Hippocampal formation (tissue), 2 donors: ENCODE measurements around the gene GALP.
"Not testable (repeated sequence)": the region's sequence is repeated elsewhere in the genome, so short reads cannot be mapped to it uniquely, and the experiment has no call there.

Source experiments
- DNase-seq, 2 donors: peaks; one replicate each; lab custom pipeline; 2025; lab: John Stamatoyannopoulos, UW

GALP gene

GRCh38 chr19:56175861-56176307 is at the start of gene GALP:
Gene GALP, plus strand, starts transcription at chr19:56176008. Its CDS starts 1,101 bp downstream, at chr19:56177109.
- DNase-seq = not testable (repeated sequence)

GRCh38 chr19:56126983-56127780 is 48.6 kb upstream of the GALP start:
- DNase-seq = no peak

- DNase-seq = no peak
These were observed 45.8 kb upstream of the GALP start for GRCh38 chr19:56130006-56130405.

- DNase-seq = no peak
These were observed 44.2 kb upstream of the GALP start for GRCh38 chr19:56131651-56132050.

DNA sequence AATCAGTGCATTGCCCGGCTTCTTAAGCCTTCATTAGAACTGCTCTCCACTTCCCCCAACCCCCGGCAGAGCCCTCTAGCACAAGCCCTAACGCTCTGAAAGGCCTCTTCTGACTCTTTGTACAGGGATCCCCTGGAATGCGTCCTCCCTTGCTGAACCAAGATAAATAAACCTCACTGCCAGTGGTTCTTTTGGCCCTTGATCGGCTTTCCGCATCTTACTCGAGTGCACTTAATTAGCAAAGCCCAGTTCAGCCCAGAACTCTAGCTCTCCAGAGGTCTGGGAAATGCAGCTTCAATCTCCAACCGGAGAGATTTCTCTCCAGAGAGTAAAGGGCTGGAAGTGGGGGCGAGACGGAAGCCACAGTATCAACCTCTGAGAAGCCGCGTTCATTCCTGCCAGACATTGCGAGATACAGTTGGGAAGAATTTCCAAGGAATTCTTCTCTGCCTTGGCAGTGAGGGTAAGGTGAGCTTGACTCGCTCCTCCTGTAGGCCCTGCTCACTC is 43.4 kb upstream of the GALP start:
- DNase-seq = no peak

GRCh38 chr19:56133858-56134653 is 41.8 kb upstream of the GALP start:
- no peak for DNase-seq

GRCh38 chr19:56134654-56134921 is 41.2 kb upstream of the GALP start:
- no peak for DNase-seq

DNA sequence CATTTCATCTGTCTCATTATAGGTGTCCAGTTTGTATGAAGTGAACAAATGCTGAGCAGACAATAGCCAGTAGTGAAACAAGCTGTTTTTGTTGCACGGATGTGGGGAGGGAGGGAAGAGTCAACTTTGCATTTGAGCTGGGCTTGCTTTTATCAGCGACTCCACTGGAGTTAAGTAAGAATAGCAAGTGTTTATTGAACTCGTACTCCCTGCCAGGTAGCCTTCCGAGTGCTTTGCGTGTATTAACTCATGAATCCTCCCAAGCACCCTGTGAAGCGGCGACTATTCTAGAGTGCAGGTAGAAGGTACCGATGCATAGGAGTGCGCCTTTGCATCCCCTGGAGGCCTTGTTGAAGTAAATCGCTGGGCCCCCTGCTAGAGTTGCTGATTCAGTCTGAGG is 39.4 kb upstream of the GALP start:
- no peak for DNase-seq

DNA sequence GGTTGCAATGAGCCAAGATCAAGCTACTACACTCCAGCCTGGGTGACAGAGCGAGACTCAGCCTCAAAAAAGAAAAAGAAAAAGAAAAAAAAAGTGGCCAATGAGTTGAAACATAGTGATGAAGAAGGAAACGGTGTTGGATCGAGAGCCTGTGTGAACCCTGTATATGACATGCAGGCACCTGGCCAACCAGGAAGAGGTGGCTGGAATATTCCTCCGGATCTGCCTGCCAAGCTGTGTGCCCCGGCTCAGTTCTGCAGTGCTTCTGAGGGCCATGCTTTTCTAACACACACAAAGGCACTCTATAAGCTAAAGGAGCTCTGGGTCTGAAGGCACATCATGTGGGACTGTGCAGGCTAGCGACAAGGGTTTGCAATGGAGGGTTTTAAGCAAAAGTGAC is 38.4 kb upstream of the GALP start:
- DNase-seq = no peak

DNA sequence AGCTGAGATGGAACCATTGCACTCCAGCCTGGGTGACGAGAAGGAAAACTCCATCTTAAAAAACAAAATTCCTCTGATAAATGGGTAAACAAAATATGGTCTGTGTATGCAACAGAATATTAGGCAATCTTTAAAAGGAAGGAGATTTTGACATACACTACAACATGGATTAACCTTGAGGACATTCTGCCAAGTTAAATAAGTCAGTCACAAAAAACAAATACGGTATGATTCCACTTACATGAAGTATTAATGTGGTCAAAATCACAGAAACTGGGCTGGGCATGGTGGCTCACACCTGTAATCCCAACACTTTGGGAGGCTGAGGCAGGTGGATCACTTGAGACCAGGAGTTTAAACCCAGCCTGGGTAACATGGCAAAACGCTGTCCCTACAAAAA is 37.7 kb upstream of the GALP start:
- no peak for DNase-seq

DNA sequence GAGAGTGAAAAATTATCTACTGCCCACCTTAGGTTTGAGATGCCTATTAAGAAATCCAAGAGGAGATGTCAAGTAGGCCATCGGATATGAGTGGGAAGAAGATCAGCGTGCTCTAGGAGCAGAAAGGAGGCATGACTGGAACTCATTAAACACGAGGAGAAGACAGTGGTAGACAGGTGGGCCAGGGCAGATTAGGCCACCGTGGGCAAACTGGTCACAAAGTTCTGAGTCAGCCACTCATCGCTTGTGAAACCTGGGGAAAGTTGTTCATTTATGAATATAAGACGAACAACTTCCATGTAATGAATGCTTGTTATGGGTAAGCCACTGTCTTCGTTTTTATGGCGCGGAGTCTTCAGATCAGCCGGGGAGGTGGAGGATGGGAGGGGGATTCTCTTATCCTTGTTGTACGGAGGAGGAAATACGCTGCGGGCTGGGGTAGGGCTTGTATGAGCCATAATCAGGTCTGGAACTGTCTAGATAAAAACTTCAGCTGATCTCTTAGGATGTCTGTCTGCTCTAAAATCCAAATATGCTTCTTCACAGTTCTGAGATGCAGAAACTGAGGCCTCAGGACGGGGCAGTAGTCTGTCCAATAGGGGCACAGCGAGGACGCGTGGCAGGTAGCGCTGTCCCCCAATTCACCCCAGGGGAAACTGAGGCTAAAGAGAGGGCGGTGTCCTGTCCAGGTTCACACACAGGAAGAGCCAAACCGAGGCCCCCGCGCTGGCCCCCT is 35.8 kb upstream of the GALP start:
- no peak for DNase-seq

- peak; percentile 99 for DNase-seq
These were observed 35.0 kb upstream of the GALP start, which contains the start of gene ZNF444 for GRCh38 chr19:56140583-56141416. Gene ZNF444, plus strand, starts transcription at chr19:56141287. Its CDS starts 5,625 bp downstream, at chr19:56146912.

- DNase-seq = no peak
These were observed 34.3 kb upstream of the GALP start for GRCh38 chr19:56141417-56141993.

GRCh38 chr19:56142087-56142787 is 33.6 kb upstream of the GALP start:
- no peak for DNase-seq

- no peak for DNase-seq
These were observed 32.8 kb upstream of the GALP start for GRCh38 chr19:56142897-56143434.

DNA sequence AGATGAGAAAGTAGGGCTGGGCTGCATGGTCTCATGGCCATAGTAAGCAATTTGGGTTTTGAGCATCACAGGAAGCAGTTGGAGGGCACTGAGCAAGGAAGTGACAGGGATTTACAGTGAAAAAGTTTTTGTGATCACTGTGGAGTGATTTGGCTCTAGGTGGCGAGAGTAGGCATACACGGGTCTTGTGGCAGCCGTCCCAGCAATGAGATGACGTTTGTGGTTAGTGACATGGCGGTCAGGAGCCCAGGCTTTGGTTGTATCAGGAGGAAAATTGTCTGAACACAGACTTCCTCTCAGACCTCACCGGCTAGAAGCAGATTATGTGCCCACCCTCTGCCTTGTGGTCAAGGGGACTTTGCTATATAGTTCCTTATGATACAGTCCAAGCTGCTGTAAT is 31.4 kb upstream of the GALP start:
- no peak for DNase-seq

GRCh38 chr19:56144831-56145230 is 31.0 kb upstream of the GALP start:
- DNase-seq = no peak

DNA sequence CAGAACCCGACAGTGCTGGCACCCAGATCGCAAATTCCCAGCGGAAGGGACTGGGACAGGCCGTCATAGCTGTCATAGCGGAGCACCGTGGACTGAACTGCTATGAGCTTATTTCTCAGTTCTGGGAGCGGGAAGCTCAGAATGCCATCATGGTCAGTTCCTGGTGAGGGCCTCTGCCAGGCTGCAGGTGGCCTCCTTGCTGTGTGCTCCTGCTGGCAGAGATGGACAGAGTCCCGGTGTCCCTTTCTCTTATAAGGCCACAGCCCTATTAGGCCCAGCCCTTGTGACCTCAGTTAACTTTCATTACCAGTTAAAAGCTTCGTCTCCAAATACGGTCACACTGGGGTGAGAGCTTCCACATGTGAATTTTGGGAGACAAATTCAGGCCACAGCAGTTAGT is 30.1 kb upstream of the GALP start:
- no peak for DNase-seq

GRCh38 chr19:56146904-56147303 is 28.9 kb upstream of the GALP start:
- DNase-seq = no peak

DNA sequence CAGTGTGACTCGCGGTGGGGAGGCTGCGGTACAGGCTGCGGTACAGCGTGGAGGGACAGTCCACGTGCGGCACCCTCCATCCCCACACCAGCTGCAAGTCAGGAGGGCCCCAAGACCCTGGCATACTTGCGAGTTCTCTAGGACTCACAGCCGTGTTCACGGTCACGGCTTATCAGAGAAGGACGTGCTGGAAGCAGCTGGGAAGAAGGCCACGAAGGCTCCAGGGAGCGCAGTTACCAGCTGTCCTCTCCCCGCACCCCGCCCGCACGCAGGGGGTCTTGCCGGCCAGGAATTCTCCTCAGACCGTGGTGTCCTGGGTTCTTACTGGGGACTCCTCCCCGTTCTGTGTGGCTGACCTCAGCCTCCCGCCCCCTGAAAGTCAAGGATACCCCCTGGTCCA is 28.5 kb upstream of the GALP start:
- DNase-seq = no peak
